ENCODE results near the gene RASSF8.

DNA sequence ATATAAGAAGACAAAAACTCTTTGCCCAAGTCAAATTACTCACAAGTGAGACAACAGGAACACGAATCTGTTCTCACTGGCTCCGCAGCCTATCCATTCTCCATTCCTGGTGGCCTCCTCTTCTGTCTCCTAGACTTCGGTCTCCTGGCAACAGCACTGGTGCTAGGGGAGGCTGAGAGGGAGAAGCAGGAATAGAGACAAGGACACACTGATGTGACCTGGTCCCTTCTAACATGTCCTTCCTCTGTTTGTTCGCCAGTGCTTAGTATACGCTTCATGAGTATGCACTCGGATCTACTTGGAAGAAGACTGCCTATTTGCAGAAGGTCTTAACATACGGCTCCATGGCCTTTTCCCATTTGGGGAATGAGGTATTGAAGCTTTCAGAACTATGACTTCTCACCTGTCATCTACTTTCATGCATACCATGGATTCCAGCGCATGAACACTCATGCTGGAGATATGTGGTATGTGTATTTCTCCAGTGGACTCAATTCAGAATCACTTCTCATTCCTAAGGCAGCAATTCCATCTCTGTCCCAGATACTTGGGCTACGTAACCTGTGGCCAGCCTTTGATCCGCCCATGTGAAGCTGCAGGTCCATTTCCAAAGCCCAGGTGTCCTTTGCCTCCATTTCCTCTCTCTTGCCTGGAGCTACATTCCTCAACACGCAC is 132.5 kb downstream of the RASSF8 start:
- TF ChIP-seq, protein P1, sequence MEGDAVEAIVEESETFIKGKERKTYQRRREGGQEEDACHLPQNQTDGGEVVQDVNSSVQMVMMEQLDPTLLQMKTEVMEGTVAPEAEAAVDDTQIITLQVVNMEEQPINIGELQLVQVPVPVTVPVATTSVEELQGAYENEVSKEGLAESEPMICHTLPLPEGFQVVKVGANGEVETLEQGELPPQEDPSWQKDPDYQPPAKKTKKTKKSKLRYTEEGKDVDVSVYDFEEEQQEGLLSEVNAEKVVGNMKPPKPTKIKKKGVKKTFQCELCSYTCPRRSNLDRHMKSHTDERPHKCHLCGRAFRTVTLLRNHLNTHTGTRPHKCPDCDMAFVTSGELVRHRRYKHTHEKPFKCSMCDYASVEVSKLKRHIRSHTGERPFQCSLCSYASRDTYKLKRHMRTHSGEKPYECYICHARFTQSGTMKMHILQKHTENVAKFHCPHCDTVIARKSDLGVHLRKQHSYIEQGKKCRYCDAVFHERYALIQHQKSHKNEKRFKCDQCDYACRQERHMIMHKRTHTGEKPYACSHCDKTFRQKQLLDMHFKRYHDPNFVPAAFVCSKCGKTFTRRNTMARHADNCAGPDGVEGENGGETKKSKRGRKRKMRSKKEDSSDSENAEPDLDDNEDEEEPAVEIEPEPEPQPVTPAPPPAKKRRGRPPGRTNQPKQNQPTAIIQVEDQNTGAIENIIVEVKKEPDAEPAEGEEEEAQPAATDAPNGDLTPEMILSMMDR (IDR thresholded peaks at IDR 0.05; ENCODE audit: insufficient read depth, low read depth, low read length): no peak
- TF ChIP-seq EZH2 (IDR thresholded peaks at IDR 0.05; ENCODE audit: insufficient read depth, low read length): no peak
